ENCODE measurements around the gene SPDYC.

SPDYC gene

DNA sequence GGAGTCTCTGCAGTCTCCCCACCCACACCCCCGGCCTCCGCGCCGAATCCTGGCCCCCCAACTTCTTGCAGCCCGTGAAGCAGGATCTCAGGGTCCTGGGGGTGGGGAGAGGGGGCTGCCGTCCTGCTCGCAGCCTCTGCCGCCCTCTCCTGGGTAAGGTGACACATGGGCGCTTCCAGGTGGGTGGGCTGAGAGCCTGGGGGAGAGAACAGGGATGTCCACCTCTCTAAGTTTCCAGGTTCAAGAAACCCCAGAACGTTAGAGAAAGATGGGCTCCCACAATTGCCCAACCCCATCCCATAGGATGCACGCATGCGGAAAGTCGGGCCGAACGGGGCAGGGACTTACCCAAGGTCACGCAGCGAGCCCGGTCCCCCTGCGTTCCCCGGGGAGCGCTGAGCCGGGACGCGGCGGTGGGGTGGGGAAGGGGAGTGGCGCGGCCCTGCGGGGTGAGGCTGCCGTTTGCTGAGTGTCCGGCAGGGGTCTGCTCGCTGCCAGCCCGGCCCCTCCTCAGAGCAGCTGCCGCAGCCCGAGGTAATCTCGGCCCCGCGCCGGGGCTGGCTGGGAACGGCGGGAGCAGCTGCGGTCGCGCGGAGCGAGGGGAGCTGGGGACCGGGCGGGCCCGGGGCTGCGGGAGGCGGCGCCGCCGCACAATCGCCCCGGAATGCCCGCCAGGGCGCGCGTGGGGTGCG lies 11.0 kb downstream of the SPDYC start:
- Histone ChIP-seq H3K27ac (ENCODE audit: low read depth, low read length) (peak overlapping the region; percentile 29; the same call in 1 of the 2 replicates), H3K4me3 (ENCODE audit: low read depth, low read length) (peak overlapping the region; percentile 99), H3K4me1 (ENCODE audit: control insufficient read depth, insufficient read depth, low read length) (peaks cover 39% of the 10 kb centered on the region), H3K36me3 (ENCODE audit: control insufficient read depth, insufficient read depth, low read length) (peaks cover 5% of the 10 kb centered on the region; the same call in 1 of the 2 replicates), H3K9me3 (ENCODE audit: control insufficient read depth, insufficient read depth, low read depth, low read length) (no peaks in the 10 kb centered on the region), H3K27me3 (ENCODE audit: control insufficient read depth, insufficient read depth, low read length) (no peaks in the 10 kb centered on the region), H3K9ac (ENCODE audit: low read length) (peak overlapping the region; percentile 60)

DNA sequence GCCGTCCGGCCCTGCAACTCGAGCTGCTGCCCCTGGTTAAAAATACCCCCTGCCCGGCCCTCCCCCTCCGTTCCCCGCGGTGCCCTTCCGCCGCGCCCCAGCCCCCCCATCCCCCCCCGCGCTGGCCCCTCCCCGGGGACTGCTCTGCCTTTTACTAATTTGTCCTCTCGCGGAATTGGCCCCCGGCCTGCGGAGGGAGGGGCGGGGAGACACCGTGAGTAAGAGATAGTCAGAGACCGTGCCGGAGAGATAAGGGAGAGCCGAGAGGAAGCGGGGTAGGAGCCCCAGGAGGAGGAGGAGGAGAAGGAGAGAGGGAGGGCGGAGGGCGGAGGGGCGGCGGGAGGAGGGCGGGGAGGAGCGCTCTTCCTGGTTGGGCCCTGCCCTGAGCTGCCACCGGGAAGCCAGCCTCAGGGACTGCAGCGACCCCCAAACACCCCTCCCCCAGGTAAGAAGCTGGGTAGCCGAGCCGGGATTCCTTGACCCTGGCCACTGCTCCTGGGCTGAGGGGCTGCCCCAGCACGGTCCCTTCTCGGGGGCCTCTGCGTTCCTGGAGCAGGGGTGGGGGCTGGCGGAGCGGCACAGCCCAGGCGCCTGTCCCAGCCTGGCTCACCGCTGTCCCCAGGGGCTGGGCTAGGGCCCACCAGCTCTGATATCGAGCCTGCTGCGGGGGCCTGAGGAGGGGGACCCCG lies 11.7 kb downstream of the SPDYC start, which contains the start of gene CAPN1:
TSS of gene CAPN1 (plus strand) at position 360 of the 689 bp plus-strand sequence. CDS start 774 bp downstream, outside the sequence.
- Histone ChIP-seq H3K27ac (ENCODE audit: low read depth, low read length) (peak within 1 kb of the TSS; percentile 83), H3K4me3 (ENCODE audit: low read depth, low read length) (peak within 1 kb of the TSS; percentile 99), H3K9ac (ENCODE audit: low read length) (peak within 1 kb of the TSS; percentile 76), H3K4me1 (ENCODE audit: control insufficient read depth, insufficient read depth, low read length) (peaks cover 44% of the 10 kb centered on the region), H3K9me3 (ENCODE audit: control insufficient read depth, insufficient read depth, low read depth, low read length) (no peaks in the 10 kb centered on the region), H3K27me3 (ENCODE audit: control insufficient read depth, insufficient read depth, low read length) (no peaks in the 10 kb centered on the region), H3K36me3 (ENCODE audit: control insufficient read depth, insufficient read depth, low read length) (peaks cover 12% of the 10 kb centered on the region)

- H3K27me3 ChIP-seq (ENCODE audit: control insufficient read depth, insufficient read depth, low read length), result no peaks in the 10 kb centered on the region
- peak overlapping the region; percentile 83 for H3K27ac ChIP-seq (ENCODE audit: low read depth, low read length)
- H3K9me3 ChIP-seq (ENCODE audit: control insufficient read depth, insufficient read depth, low read depth, low read length), result no peaks in the 10 kb centered on the region
- H3K4me3 ChIP-seq (ENCODE audit: low read depth, low read length), result peak overlapping the region; percentile 99
- H3K36me3 ChIP-seq (ENCODE audit: control insufficient read depth, insufficient read depth, low read length), result peaks cover 20% of the 10 kb centered on the region
- peak overlapping the region; percentile 76 for H3K9ac ChIP-seq (ENCODE audit: low read length)
- H3K4me1 ChIP-seq (ENCODE audit: control insufficient read depth, insufficient read depth, low read length), result peaks cover 44% of the 10 kb centered on the region
These were observed 12.5 kb downstream of the SPDYC start for GRCh38 chr11:65182258-65183170.

- Histone ChIP-seq H3K9ac (ENCODE audit: low read length) (peak overlapping the region; percentile 76), H3K4me1 (ENCODE audit: control insufficient read depth, insufficient read depth, low read length) (peaks cover 44% of the 10 kb centered on the region), H3K27ac (ENCODE audit: low read depth, low read length) (no peak overlapping the region), H3K36me3 (ENCODE audit: control insufficient read depth, insufficient read depth, low read length) (peaks cover 28% of the 10 kb centered on the region), H3K4me3 (ENCODE audit: low read depth, low read length) (peak overlapping the region; percentile 99), H3K27me3 (ENCODE audit: control insufficient read depth, insufficient read depth, low read length) (no peaks in the 10 kb centered on the region), H3K9me3 (ENCODE audit: control insufficient read depth, insufficient read depth, low read depth, low read length) (no peaks in the 10 kb centered on the region)
These were observed 13.3 kb downstream of the SPDYC start for GRCh38 chr11:65183201-65183891.

DNA sequence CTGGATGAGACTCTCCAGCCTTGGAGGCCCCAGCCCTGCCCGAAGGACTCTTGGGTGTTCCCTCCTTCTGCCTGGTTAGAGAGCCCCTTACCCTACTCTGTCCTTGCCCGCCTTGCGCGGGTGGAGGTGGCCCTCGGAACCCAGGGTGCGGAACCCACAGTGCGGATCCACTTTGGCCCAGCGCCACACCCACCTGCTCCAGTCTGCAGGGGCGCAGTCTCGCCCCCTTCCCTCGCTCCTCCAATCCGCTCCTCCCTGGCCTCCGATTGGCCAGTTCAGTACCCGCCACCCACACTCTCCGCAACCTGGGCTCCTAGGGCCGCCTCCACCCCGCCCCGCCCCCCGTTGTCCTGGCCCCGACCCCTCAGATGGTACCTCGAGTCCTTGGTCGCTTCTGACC lies 14.1 kb downstream of the SPDYC start:
- H3K4me3 ChIP-seq (ENCODE audit: low read depth, low read length), result peak overlapping the region; percentile 99
- peaks cover 36% of the 10 kb centered on the region for H3K36me3 ChIP-seq (ENCODE audit: control insufficient read depth, insufficient read depth, low read length)
- H3K4me1 ChIP-seq (ENCODE audit: control insufficient read depth, insufficient read depth, low read length), result peaks cover 44% of the 10 kb centered on the region
- no peaks in the 10 kb centered on the region for H3K9me3 ChIP-seq (ENCODE audit: control insufficient read depth, insufficient read depth, low read depth, low read length)
- H3K27ac ChIP-seq (ENCODE audit: low read depth, low read length), result no peak overlapping the region
- H3K27me3 ChIP-seq (ENCODE audit: control insufficient read depth, insufficient read depth, low read length), result no peaks in the 10 kb centered on the region
- H3K9ac ChIP-seq (ENCODE audit: low read length), result no peak overlapping the region

GRCh38 chr11:65185171-65185570 lies 15.1 kb downstream of the SPDYC start:
- H3K36me3 ChIP-seq (ENCODE audit: control insufficient read depth, insufficient read depth, low read length), result peaks cover 46% of the 10 kb centered on the region

DNA sequence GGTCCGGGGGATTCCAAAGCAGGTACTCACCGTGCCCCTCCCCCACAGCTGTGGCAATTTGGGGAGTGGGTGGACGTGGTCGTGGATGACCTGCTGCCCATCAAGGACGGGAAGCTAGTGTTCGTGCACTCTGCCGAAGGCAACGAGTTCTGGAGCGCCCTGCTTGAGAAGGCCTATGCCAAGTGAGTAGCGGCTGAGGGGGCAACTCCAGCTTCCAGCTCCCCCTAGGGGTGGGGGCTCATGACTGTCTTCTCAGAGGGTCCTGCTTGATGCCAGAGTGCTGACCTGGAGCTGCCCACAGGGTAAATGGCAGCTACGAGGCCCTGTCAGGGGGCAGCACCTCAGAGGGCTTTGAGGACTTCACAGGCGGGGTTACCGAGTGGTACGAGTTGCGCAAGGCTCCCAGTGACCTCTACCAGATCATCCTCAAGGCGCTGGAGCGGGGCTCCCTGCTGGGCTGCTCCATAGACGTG lies 15.9 kb downstream of the SPDYC start:
- Histone ChIP-seq H3K9me3 (ENCODE audit: control insufficient read depth, insufficient read depth, low read depth, low read length) (no peaks in the 10 kb centered on the region), H3K36me3 (ENCODE audit: control insufficient read depth, insufficient read depth, low read length) (peaks cover 53% of the 10 kb centered on the region), H3K27ac (ENCODE audit: low read depth, low read length) (no peak overlapping the region), H3K9ac (ENCODE audit: low read length) (no peak overlapping the region), H3K4me3 (ENCODE audit: low read depth, low read length) (peak overlapping the region; percentile 17), H3K4me1 (ENCODE audit: control insufficient read depth, insufficient read depth, low read length) (peaks cover 41% of the 10 kb centered on the region), H3K27me3 (ENCODE audit: control insufficient read depth, insufficient read depth, low read length) (no peaks in the 10 kb centered on the region)

More at GRCh38 chr11:65185171-65185570, 15.1 kb downstream of the SPDYC start:
- peaks cover 44% of the 10 kb centered on the region for H3K4me1 ChIP-seq (ENCODE audit: control insufficient read depth, insufficient read depth, low read length)
- H3K9ac ChIP-seq (ENCODE audit: low read length), result no peak overlapping the region
- no peaks in the 10 kb centered on the region for H3K27me3 ChIP-seq (ENCODE audit: control insufficient read depth, insufficient read depth, low read length)
- H3K9me3 ChIP-seq (ENCODE audit: control insufficient read depth, insufficient read depth, low read depth, low read length), result no peaks in the 10 kb centered on the region
- H3K27ac ChIP-seq (ENCODE audit: low read depth, low read length), result no peak overlapping the region
- H3K4me3 ChIP-seq (ENCODE audit: low read depth, low read length), result peak overlapping the region; percentile 17; the same call in 1 of the 2 replicates

- peaks cover 61% of the 10 kb centered on the region for H3K36me3 ChIP-seq (ENCODE audit: control insufficient read depth, insufficient read depth, low read length)
- H3K9ac ChIP-seq (ENCODE audit: low read length), result no peak overlapping the region
- H3K4me3 ChIP-seq (ENCODE audit: low read depth, low read length), result no peak overlapping the region
- no peaks in the 10 kb centered on the region for H3K27me3 ChIP-seq (ENCODE audit: control insufficient read depth, insufficient read depth, low read length)
- H3K9me3 ChIP-seq (ENCODE audit: control insufficient read depth, insufficient read depth, low read depth, low read length), result no peaks in the 10 kb centered on the region
- no peak overlapping the region for H3K27ac ChIP-seq (ENCODE audit: low read depth, low read length)
- H3K4me1 ChIP-seq (ENCODE audit: control insufficient read depth, insufficient read depth, low read length), result peaks cover 41% of the 10 kb centered on the region
These were observed 16.7 kb downstream of the SPDYC start for GRCh38 chr11:65186701-65187100.

- peaks cover 41% of the 10 kb centered on the region for H3K4me1 ChIP-seq (ENCODE audit: control insufficient read depth, insufficient read depth, low read length)
- H3K9me3 ChIP-seq (ENCODE audit: control insufficient read depth, insufficient read depth, low read depth, low read length), result no peaks in the 10 kb centered on the region
- no peak overlapping the region for H3K4me3 ChIP-seq (ENCODE audit: low read depth, low read length)
- H3K9ac ChIP-seq (ENCODE audit: low read length), result no peak overlapping the region
- H3K27ac ChIP-seq (ENCODE audit: low read depth, low read length), result no peak overlapping the region
- no peaks in the 10 kb centered on the region for H3K27me3 ChIP-seq (ENCODE audit: control insufficient read depth, insufficient read depth, low read length)
- peaks cover 66% of the 10 kb centered on the region for H3K36me3 ChIP-seq (ENCODE audit: control insufficient read depth, insufficient read depth, low read length)
These were observed 17.2 kb downstream of the SPDYC start for GRCh38 chr11:65187146-65187675.

GRCh38 chr11:65187971-65188461 lies 18.0 kb downstream of the SPDYC start:
- Histone ChIP-seq H3K36me3 (ENCODE audit: control insufficient read depth, insufficient read depth, low read length) (peaks cover 71% of the 10 kb centered on the region), H3K4me1 (ENCODE audit: control insufficient read depth, insufficient read depth, low read length) (peaks cover 34% of the 10 kb centered on the region), H3K27ac (ENCODE audit: low read depth, low read length) (no peak overlapping the region), H3K9ac (ENCODE audit: low read length) (no peak overlapping the region), H3K4me3 (ENCODE audit: low read depth, low read length) (no peak overlapping the region), H3K27me3 (ENCODE audit: control insufficient read depth, insufficient read depth, low read length) (no peaks in the 10 kb centered on the region), H3K9me3 (ENCODE audit: control insufficient read depth, insufficient read depth, low read depth, low read length) (no peaks in the 10 kb centered on the region)
